IPS-18a (cell line): ENCODE measurements around the gene GJC3.

ENCODE experiments used
- H3K27ac ChIP-seq: one replicate; pipeline ENCODE4 v1.5.1; 2013; ENCODE audit warnings: low read length
- H3K27me3 ChIP-seq: one replicate; pipeline ENCODE4 v1.6.1; 2013; ENCODE audit warnings: mild to moderate bottlenecking, low read length; ENCODE audit not compliant: control insufficient read depth, insufficient read depth
- H3K36me3 ChIP-seq: one replicate; pipeline ENCODE4 v1.6.1; 2013; ENCODE audit warnings: low read depth, low read length; ENCODE audit not compliant: control insufficient read depth
- H3K4me1 ChIP-seq: one replicate; pipeline ENCODE4 v1.6.1; 2013; ENCODE audit warnings: low read depth, low read length; ENCODE audit not compliant: control insufficient read depth
- H3K4me3 ChIP-seq: one replicate; pipeline ENCODE4 v1.5.1; 2013; ENCODE audit warnings: low read length
- H3K9ac ChIP-seq: one replicate; pipeline ENCODE4 v1.6.1; 2013; ENCODE audit warnings: mild to moderate bottlenecking, low read length, moderate library complexity
- H3K9me3 ChIP-seq: one replicate; pipeline ENCODE4 v1.6.1; 2013; ENCODE audit warnings: low read depth, low read length; ENCODE audit not compliant: control insufficient read depth

Gene GJC3

GRCh38 chr7:99927536-99927935 lies 1.9 kb downstream of the GJC3 start:
- H3K4me3 ChIP-seq = no peak overlapping the region
- no peak overlapping the region for H3K9ac ChIP-seq
- no peaks in the 10 kb centered on the region for H3K36me3 ChIP-seq
- no peak overlapping the region for H3K27ac ChIP-seq
- H3K9me3 ChIP-seq = no peaks in the 10 kb centered on the region
- H3K4me1 ChIP-seq = peaks cover 9% of the 10 kb centered on the region
- H3K27me3 ChIP-seq = peaks cover 17% of the 10 kb centered on the region

- Histone ChIP-seq H3K9me3 (no peaks in the 10 kb centered on the region), H3K4me3 (no peak overlapping the region), H3K4me1 (peaks cover 9% of the 10 kb centered on the region), H3K27me3 (peaks cover 17% of the 10 kb centered on the region), H3K9ac (no peak overlapping the region), H3K27ac (no peak overlapping the region), H3K36me3 (no peaks in the 10 kb centered on the region)
Observed at GRCh38 chr7:99926321-99926720, 3.1 kb downstream of the GJC3 start.

- Histone ChIP-seq H3K9ac (no peak overlapping the region), H3K27ac (no peak overlapping the region), H3K27me3 (peaks cover 13% of the 10 kb centered on the region), H3K4me3 (no peak overlapping the region), H3K4me1 (no peaks in the 10 kb centered on the region), H3K9me3 (peaks cover 4% of the 10 kb centered on the region), H3K36me3 (no peaks in the 10 kb centered on the region)
Observed at GRCh38 chr7:99923200-99923599, 6.2 kb downstream of the GJC3 start.

- H3K4me1 ChIP-seq = no peaks in the 10 kb centered on the region
- H3K27me3 ChIP-seq = peaks cover 7% of the 10 kb centered on the region
- H3K4me3 ChIP-seq = peak overlapping the region; percentile 81
- H3K36me3 ChIP-seq = peaks cover 14% of the 10 kb centered on the region
- peaks cover 4% of the 10 kb centered on the region for H3K9me3 ChIP-seq
- H3K27ac ChIP-seq = no peak overlapping the region
- peak overlapping the region; percentile 75 for H3K9ac ChIP-seq
Observed at GRCh38 chr7:99920149-99920548, 9.3 kb downstream of the GJC3 start.

GRCh38 chr7:99919814-99920112 lies 9.7 kb downstream of the GJC3 start:
- Histone ChIP-seq H3K9me3 (peaks cover 4% of the 10 kb centered on the region), H3K4me1 (no peaks in the 10 kb centered on the region), H3K27ac (no peak overlapping the region), H3K9ac (peak overlapping the region; percentile 75), H3K36me3 (peaks cover 14% of the 10 kb centered on the region), H3K4me3 (peak overlapping the region; percentile 81), H3K27me3 (peaks cover 7% of the 10 kb centered on the region)

- Histone ChIP-seq H3K36me3 (peaks cover 14% of the 10 kb centered on the region), H3K27ac (no peak within 1 kb of the TSS), H3K9ac (peak within 1 kb of the TSS; percentile 75), H3K9me3 (peaks cover 4% of the 10 kb centered on the region), H3K4me3 (peak within 1 kb of the TSS; percentile 81), H3K27me3 (peaks cover 7% of the 10 kb centered on the region), H3K4me1 (no peaks in the 10 kb centered on the region)
Observed at GRCh38 chr7:99918959-99919813, 10.2 kb downstream of the GJC3 start, which contains the start of gene TRIM4. Gene TRIM4, minus strand, starts transcription at chr7:99919530. Its CDS starts 129 bp downstream, at chr7:99919401.

GRCh38 chr7:99910976-99911375 lies 18.4 kb downstream of the GJC3 start:
- Histone ChIP-seq H3K27ac (no peak overlapping the region), H3K9me3 (no peaks in the 10 kb centered on the region), H3K9ac (no peak overlapping the region), H3K4me3 (no peak overlapping the region), H3K27me3 (no peaks in the 10 kb centered on the region), H3K36me3 (peaks cover 28% of the 10 kb centered on the region), H3K4me1 (no peaks in the 10 kb centered on the region)

- Histone ChIP-seq H3K9me3 (no peaks in the 10 kb centered on the region), H3K27me3 (no peaks in the 10 kb centered on the region), H3K36me3 (peaks cover 49% of the 10 kb centered on the region), H3K4me1 (no peaks in the 10 kb centered on the region), H3K4me3 (no peak overlapping the region), H3K27ac (no peak overlapping the region), H3K9ac (no peak overlapping the region)
Observed at GRCh38 chr7:99901581-99901980, 27.8 kb downstream of the GJC3 start.

- peaks cover 45% of the 10 kb centered on the region for H3K36me3 ChIP-seq
- no peaks in the 10 kb centered on the region for H3K4me1 ChIP-seq
- H3K4me3 ChIP-seq = no peak overlapping the region
- no peak overlapping the region for H3K27ac ChIP-seq
- H3K9ac ChIP-seq = no peak overlapping the region
- no peaks in the 10 kb centered on the region for H3K9me3 ChIP-seq
- H3K27me3 ChIP-seq = no peaks in the 10 kb centered on the region
Observed at GRCh38 chr7:99899830-99900519, 29.4 kb downstream of the GJC3 start.

- Histone ChIP-seq H3K36me3 (peaks cover 45% of the 10 kb centered on the region), H3K27me3 (no peaks in the 10 kb centered on the region), H3K4me3 (no peak overlapping the region), H3K9ac (no peak overlapping the region), H3K9me3 (no peaks in the 10 kb centered on the region), H3K27ac (no peak overlapping the region), H3K4me1 (no peaks in the 10 kb centered on the region)
Observed at GRCh38 chr7:99898836-99899235, 30.6 kb downstream of the GJC3 start.

- Histone ChIP-seq H3K36me3 (peaks cover 37% of the 10 kb centered on the region), H3K4me1 (no peaks in the 10 kb centered on the region), H3K4me3 (no peak overlapping the region), H3K27me3 (no peaks in the 10 kb centered on the region), H3K9ac (no peak overlapping the region), H3K9me3 (no peaks in the 10 kb centered on the region), H3K27ac (no peak overlapping the region)
Observed at GRCh38 chr7:99898023-99898357, 31.4 kb downstream of the GJC3 start.
